GM19043 (cell line): ENCODE data around the gene DOHH.
"Not testable (repeated sequence)": the region's sequence is repeated elsewhere in the genome, so short reads cannot be mapped to it uniquely, and the experiment has no call there.

Experiments used
- ATAC-seq: cut with Tn5 transposase; IDR thresholded peaks from one replicate; pipeline ENCODE4 v1.9.1; 2021; ENCODE audit warnings: low read depth; ENCODE audit not compliant: unreplicated experiment

The DOHH gene

GRCh38 chr19:3535235-3535535 lies 34.7 kb upstream of the DOHH start:
- no peak for ATAC-seq

- ATAC-seq = no peak
Measured at GRCh38 chr19:3534375-3535234, 34.1 kb upstream of the DOHH start.

DNA sequence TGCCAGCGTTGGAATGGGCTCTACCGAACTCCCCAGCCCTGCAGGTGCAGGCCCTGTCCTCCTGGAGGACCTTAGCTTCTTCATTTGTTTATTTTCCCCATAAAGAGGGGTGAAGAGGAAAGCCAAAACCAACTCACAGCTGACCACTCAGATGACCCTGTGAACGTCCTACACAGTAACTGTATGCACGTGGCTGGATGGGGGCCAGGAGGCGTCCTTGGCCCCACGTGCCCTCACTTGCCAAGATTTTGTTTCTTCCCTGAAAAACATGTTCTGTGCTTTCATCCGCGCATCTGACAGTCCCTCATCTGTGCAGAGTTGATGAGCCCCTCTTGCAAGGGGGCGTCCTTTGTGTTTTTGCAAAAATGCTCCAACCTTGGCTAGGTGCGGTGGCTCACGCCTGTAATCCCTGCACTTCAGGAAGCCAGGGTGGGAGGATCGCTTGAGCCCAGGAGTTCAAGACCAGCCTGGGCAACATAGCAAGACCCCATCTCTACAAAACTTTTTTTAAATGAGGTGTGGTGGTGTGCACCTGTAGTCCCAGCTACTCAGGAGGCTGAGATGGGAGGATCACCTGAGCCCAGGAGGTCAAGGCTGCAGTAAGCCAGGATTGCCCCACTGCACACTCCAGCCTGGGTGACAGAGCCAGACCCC lies 33.2 kb upstream of the DOHH start:
- no peak for ATAC-seq

DNA sequence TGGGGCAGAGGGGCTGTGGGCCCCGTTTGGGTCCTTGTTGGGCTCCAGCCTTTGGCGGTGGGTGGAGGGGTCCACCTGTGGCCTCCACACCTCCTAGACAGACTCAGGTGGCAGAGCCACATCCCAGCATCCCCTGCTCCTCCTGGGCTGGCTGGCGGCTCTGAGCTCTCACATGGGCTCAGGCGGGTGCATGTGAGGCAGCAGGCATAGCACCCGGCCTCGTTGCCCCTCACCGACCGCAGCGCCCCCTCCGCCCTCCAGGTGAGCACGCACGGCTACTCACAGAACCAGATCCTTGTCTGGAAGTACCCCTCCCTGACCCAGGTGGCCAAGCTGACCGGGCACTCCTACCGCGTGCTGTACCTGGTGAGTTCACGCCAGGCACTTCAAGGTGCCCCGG lies 32.6 kb upstream of the DOHH start:
- no peak for ATAC-seq

GRCh38 chr19:3532154-3532786 lies 31.8 kb upstream of the DOHH start:
- ATAC-seq = no peak

DNA sequence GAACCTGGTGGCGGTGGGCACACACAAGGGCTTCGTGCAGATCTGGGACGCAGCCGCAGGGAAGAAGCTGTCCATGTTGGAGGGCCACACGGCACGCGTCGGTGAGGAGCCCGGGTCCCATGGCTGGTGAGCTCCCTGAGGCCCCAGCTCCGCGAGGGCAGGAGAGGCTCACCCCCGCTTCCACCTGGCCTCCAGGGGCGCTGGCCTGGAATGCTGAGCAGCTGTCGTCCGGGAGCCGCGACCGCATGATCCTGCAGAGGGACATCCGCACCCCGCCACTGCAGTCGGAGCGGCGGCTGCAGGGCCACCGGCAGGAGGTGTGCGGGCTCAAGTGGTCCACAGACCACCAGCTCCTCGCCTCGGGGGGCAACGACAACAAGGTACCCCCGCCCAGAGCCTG lies 31.2 kb upstream of the DOHH start:
- ATAC-seq = no peak

- ATAC-seq = no peak
Measured at GRCh38 chr19:3530389-3530788, 29.9 kb upstream of the DOHH start.

- ATAC-seq = not testable (repeated sequence)
Measured at GRCh38 chr19:3529299-3529698, 28.8 kb upstream of the DOHH start.

- ATAC-seq = no peak
Measured at GRCh38 chr19:3528539-3529211, 28.2 kb upstream of the DOHH start.

- ATAC-seq = no peak
Measured at GRCh38 chr19:3528080-3528479, 27.6 kb upstream of the DOHH start.

GRCh38 chr19:3527238-3527910 lies 26.9 kb upstream of the DOHH start:
- ATAC-seq = no peak

- no peak for ATAC-seq
Measured at GRCh38 chr19:3526507-3527237, 26.2 kb upstream of the DOHH start.

DNA sequence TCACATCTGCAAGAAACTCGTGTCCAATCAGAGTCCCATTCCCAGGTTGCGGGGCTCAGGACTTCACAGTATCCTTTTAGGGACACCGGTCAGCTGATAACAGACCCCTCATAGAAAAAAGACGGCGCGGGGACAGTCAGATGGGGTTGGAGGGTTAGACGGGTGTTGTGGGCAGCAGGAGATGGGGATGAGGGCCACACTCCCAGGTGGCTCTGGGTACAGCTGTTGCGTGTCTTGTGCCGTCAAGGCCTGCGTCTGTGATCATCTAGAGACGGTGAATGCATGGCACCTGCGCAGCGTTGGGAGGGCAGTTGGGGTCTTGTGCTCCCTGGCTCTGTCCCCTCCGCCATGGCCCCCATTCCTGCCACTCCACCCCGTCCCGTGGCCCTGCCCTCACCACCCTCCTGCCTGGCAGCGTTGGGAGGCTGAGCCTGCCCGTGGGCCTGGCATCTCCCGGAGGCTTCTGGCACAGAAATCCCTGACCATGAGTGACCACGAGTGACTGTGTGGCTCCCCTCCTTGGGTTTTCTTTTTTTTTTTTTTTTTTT lies 24.5 kb upstream of the DOHH start:
- ATAC-seq = no peak

DNA sequence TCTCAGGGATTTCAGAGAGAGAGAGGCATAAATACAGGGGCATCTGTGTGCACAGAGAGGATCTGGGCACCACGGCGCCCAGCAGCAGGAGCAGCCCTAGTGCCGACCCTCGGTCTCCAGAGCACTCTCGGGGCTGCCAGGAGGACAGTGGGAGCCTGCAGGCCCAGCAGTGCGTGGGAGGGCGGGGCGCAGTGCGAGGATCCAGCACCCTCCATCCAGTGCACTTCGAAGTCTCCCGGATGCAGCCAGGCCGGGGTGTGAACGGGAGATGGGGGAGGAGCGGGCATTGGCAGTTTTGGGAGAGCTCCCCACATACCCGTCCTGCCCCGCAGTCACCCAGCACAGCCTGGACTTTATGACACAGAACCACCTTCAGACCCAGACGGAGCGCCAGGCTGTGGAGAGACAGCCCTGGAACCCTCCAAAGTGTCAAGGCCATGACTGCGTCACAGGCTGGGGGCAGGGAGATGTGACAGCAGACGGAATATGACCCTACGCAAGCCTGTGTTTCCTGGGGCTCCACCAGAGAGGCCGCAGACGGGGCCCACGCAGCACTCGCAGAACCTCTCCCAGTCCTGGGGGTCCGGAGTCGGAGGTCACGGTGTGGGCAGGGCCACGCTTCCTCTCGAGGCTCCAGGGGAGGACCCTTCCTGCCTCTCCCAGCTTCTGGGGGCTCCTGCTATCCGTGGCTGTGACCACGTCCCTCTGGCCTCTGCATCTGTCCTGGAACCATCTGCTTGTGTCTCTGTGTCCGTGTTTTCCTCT lies 23.8 kb upstream of the DOHH start:
- no peak for ATAC-seq

- ATAC-seq = no peak
Measured at GRCh38 chr19:3523361-3524077, 23.0 kb upstream of the DOHH start.

DNA sequence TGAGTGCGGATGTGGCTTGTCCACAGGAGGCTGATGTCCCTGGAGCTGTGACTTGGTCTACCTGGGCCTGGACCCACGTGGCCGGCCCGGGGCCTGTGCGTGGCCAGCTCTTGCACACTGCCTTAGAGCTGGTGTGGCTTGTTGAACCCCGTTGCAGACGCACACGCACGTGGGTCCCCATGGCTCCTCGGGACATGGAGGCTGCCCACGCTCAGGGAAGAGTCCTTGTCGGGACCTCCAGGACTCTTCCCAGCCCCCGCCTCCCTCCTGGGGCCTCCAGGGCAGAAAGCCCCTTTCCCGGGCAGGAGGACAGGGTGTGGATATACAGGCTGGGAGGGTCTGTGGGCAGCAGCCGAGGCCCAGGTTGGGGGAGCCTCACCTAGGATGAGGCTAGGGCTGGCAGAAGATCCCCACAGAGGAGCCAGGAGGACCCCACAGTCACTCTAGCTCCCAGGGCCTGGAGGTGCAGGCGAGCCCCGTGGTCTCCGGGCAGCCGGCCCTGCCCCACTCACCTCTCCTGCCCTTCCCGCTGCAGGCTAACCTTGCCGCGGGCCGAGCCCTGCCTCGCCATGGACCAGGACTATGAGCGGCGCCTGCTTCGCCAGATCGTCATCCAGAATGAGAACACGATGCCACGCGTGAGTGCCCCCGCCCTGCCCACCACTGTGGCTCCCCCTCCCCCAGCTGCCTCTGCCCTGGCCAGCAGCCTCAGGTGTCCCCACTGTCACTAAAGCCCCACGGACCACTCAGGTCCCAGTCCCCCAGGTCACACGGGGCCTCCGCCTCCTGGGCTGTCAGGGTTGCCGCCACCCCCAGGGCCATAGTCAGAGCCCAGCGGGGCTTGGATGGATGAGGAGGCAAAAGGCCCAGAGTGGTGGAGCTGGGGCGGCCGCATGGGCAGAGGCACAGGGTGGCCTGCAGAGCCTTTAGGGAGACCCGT lies 22.2 kb upstream of the DOHH start:
- no peak for ATAC-seq

- no peak for ATAC-seq
Measured at GRCh38 chr19:3521104-3521445, 20.6 kb upstream of the DOHH start.
